CD4-positive, alpha-beta T cell treated with Interleukin-12 subunit alpha and Interleukin-12 subunit beta, for 1 hour (primary cell): Measurements from ENCODE around the gene PRR35.

Experiments
- DNase-seq: peaks from one replicate; pipeline ENCODE4 v3.0.0-alpha.2; 2020

PRR35 gene

DNA sequence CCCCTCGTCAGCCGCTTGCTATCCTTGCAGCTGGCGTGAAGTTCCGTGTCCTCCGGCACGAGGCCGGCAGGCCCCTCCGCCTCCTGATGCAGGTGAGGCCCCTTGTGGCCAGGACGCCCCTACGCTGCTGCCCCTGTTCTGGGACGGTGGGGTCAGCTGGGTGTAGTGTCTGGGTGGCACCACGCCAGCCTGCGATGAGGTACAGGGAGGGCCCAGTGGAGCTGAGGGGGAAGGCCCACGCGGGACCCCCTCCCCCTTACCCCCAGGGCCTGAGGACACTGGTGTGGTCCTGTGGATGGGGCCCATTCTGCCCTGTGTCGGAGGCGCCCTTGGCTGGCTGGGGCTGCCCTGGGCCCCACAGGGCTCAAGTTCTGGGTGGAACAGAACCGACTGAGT lies 22.0 kb downstream of the PRR35 start:
- no peak for DNase-seq

DNA sequence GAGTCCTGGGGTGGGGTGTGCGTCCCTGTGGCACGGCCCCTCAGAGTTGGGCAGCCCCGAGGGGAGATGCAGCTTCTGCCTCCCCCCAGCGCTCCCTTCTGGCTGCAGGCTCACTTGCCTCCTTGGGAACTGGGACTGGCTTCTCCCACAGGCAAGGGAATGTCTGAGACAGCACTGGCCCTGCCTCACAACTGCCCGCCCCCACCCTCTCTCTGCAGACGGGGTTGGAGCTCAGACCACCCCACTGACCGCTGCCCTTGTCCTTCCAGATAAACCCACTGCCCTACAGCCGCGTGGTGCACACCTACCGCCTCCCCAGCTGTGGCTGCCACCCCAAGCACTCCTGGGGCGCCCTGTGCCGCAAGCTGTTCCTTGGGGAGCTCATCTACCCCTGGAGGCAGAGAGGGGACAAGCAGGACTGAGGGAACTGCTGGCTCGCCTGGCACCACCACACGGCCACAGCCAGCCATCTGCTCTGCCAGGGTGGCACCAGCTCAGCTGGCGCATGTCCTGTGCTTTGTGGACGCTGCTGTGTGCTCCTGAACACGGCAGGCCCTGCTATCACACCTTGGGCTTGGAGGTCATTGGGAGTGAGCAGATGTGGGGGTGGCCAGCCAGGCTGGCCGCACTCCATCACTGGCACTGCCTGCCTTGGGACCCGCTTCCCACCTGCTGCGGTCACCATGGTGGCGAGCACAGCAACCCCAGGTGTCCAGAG lies 22.6 kb downstream of the PRR35 start:
- DNase-seq: no peak

DNA sequence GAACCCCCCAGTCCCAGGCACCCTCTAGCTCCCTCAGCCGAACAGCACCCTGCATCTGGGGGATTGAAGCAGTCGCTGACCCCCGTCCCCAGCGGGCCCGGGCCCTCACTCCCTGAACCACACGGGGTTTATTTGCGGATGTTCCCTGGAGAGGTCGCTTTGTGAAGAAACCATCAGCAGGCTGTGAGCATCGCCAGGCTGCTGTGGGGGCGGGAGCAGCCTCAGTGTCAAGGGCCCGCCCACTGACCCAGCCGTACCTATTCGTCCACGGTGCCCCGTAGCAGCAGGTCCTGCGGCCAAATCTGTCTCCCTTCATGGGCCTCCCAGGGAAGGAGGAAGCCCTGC lies 23.2 kb downstream of the PRR35 start:
- no peak for DNase-seq

DNA sequence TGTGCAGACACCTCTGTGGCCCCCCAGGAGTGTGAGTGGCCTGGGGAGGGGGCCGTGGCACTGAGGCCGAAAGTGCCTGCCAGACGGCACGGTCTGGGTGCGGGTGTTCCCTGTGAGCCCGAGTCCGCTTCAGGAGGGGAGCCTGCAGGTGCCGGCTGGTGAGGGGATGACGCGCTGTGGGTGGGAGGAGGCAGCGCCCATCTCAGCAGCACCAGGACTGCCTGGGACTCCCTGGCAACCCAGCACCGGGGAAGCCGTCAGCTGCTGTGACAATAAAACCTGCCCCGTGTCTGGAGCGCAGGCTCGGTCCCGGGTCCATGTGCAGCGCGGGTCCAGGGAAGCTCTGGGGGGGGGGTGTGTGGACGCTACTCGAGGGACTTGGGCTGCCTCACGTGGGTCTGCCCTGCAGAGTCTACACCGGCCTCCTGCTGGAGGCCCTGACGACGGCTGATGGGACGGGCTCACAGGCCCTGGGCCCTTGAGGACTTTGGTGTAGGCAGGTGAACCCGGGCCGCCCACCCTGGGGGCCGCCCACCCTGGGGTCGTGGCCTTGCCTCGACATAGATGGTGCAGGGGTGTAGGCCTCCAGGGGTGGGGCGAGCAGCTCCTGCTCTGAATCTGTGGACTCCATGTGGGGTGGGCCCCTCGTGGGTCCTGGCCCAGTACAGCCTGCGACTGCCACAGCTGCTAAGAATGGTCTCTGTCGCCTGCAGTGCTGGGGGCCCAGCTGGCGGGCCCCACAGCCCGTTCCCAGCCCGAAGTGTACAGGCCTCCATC lies 23.8 kb downstream of the PRR35 start:
- DNase-seq: no peak

DNA sequence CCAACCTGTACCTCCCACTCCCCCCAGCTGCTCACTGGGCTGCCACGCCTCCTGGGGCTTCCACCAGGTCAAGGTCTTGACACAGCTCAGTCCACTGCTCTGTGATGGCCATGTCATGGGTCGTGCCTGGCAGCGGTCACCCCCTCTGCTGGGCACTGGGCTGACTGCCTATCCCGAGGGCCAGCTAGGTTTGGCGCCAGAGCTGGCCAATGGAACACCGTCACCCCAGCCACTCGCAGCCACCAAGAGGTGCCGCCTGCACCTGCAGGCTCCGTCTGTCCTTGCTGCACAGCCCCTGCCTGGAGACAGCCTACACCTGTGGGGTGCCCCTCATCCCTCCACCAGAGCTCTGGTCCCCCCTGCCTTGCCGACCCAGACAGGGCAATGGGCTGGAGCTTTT lies 25.2 kb downstream of the PRR35 start:
- no peak for DNase-seq

DNA sequence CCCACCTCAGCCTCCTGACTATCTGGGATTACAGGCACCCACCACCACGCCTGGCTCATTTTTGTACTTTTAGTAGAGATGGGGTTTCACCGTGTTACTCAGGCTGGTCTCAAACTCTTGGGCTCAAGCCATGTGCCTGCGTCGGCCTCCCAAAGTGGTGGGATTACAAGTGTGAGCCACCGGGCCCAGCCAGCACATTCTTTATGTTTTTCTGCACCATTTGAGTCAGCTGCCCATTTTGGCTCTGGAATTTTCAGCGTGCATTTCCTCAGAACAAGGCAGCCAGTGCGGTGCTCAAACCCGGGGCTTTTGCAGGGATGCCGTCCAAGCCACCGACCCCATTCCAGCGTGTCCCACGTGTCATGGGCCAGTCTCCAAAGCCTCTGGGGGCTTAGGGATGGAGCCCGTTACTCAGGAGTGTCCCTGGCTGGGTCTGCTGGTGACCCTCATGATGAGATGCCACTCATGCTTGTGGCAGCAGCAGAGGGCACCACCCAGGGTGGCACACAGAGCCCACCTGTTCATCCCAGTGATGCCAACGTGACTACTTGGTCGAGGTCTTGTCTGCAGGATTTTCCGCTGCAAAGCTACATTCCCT lies 26.0 kb downstream of the PRR35 start:
- no peak for DNase-seq

DNA sequence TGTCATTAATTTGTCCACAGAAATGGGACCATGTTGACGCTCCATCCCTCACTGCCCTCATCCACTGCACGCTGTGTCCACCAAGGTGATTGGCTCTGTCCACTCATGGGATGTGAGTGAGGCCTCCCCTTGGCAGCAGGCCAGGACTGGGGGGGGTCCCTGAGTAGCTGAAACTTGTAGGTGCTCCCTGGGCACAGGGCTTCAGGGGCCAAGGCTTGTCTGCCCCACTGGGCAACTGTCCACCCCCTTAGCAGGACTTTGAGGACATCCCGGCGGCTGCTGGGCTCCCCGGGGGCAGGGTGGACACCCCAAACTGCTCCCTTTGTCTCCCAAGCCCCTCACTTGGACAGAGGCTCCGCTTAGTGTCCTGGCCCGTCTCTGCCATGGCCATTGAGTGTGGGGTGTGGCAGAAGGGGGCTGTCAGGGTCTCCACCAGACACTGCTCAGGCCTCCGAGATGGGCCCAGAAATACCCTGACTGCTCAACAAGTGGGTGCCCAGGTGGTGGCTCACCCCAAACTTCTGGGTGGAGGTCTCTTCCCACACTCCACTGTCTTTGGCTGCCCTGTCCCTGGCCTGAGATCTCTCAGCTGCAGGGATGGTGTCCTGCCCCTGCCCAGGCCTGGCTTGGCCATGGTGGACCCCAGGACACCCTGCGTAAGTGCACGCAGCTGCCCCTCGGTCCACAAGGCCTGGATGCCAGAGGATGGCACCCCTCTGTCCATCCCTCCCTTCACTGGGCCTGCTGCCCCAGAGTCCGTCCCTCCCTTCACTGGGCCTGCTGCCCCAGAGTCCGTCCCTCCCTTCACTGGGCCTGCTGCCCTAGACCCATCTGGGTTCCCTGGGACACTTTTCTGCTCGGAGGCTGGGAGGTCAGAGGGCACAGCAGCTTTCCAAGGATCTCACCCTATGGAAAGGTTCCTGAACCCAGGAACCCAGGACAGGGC lies 26.7 kb downstream of the PRR35 start:
- DNase-seq: no peak

DNA sequence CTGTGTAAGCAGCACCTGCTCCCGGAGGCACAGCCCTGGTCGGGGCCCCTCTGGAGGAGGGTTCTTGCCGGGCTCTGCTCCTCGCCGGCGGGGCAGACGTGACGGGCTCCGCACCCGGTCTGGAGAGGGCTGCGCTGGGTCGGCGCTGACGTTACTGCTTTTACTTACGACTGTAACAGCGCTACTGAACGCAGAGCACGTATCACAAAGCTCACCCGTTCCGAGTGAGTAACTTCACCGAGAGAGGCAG lies 28.4 kb downstream of the PRR35 start:
- DNase-seq: peak; percentile 63

DNA sequence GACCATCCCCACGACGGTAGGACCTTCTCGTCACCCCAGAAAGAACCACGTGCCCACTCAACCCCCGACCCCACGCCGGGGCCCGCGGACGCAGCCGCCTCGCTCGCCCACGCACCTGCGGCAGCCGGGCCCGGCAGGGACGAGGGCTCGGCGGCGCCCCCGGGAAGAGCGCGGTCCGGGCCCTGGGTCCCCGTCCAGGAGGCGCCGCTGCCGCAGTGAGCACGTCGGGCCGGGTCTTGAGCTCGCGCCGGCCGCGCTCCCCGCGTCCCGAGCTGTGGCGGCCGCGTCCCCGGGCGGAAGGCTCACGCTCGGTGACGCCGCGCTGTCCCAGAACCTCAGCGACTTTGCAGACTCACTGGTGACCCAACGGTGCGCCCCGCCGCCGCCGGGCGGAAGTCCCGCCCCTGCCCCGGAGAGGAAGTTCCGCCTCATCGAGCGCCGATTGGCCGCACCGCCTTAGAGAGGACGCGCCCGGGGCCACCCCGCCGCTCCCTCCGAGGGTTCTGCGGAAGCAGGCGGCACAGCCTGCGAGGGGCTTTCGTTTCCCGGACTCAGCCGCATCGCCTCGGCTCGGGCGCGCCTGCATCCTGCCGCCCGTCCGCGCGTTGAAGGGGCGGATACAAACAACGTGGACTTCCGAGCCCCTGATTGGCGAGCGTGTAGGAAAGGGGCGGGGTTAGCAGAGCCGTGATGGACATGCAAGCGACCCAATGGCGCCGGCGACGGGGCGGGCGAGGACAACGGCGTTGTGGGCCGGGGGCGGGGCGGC lies 28.9 kb downstream of the PRR35 start:
- peak; percentile 98 for DNase-seq

DNA sequence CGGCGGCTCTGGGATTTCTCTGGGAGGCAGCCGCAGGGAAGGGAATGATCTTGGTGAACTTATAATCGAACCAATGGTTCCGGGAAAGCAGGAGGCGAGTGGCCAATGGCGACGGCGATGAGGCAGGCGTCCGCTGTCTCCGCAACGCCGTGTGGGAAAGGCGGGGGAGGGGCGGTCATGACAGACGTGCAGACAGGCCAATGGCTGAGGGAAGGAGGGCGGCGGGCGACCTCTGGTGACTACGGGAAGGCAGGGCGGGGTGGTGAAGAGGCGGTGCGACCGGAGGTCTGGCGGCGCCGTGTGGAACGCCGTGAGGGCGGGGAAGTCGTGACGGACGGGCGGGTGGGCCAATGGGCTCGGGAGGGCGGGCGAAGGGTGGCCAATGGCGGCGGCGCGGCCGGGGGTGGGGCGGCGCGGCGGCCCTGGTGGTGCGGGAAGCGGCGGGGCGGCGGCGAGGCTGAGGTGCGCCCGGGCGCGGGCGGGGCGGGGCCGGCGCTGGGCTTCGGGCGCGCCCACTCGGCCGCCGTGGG lies 29.5 kb downstream of the PRR35 start, which contains the start of gene RAB40C:
RAB40C (plus strand) TSS at position 409 of the 530 bp plus-strand sequence. CDS start 226 bp downstream, outside the sequence.
- DNase-seq: peak; percentile 99

DNA sequence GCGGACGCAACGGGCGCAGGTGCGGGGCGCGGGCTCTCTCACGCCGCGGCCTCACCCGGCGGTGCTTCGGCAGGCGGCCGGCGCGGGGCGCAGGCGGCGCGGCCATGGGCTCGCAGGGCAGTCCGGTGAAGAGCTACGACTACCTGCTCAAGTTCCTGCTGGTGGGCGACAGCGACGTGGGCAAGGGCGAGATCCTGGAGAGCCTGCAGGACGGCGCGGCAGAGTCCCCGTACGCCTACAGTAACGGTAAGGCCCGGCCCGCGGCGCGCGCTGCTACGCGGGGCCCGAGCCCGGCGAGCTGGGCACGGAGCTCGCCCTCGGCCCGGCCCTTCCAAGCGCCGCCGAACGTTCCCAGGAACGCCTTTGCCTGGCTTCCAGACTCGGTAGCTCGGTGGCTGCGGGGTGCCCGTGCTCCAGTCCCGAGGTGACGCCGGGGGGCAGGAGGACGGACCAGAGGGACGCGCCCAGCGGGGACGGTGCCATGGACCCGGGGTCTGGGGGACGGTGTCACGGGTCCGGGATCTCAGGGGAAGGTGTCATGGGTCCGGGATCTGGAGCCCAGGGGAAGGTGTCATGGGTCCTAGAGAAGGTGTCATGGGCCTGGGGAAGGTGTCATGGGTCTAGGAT lies 30.1 kb downstream of the PRR35 start:
- no peak for DNase-seq

DNA sequence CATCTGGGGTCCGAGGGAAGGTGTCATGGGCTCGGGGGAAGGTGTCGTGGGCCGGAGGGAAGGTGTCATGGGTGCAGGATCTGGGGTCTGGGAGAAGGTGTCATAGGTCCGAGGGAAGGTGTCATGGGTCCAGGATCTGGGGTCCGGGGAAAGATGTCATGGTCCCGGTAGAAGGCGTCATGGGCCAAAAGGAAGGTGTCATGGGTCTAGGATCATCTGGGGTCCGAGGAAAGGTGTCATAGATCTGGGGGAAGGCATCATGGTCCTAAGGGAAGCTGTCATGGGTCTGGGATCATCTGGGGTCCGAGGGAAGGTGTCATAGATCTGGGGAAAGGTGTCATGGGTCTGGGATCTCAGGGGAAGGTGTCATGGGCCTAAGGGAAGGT lies 30.6 kb downstream of the PRR35 start:
- no peak for DNase-seq

DNA sequence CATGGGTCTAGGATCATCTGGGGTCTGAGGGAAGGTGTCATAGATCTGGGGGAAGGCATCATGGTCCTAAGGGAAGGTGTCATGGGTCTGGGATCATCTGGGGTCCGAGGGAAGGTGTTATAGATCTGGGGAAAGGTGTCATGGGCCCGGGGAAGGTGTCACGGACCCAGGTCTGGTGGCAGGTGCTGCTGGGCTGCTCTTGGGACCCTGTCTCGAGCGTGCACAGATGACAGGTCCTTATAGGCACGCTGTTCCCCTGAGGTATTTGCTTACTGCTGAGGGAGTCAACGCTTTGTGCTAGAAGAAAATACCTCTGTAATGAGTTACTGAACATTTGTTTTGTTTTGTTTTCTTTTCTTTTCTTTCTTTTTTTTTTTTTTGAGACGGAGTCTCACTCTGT lies 31.0 kb downstream of the PRR35 start:
- no peak for DNase-seq

DNA sequence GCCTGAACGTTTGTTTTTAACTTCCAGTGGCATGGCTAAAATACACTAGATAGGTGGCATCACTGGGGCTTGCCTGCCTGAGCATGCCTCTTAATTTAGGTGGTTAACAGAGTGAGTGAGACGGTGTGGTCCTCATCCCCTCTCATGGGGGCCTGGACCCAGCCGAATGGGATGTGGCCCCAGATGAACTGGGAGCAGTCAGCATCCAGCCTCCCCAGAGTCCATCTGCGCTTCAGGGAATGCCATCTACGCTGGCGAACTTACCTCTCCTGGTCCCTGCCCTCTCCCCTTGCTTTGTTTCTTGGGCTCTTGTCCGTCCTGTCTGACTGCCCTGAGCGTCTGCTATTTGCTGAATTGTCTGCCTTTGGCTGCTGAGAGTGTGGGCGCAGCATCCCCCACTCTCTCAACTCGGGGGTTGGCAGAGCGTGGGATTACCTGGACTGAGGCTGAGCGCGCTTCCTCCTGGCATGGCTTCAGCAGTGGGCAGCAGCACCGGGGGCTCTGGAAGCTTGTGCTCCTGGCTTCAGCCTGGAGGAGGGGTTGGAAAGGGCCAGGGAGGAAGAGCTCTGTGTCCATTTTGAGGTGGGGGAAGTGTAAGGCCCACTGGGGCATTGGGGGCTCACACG lies 31.8 kb downstream of the PRR35 start:
- no peak for DNase-seq

DNA sequence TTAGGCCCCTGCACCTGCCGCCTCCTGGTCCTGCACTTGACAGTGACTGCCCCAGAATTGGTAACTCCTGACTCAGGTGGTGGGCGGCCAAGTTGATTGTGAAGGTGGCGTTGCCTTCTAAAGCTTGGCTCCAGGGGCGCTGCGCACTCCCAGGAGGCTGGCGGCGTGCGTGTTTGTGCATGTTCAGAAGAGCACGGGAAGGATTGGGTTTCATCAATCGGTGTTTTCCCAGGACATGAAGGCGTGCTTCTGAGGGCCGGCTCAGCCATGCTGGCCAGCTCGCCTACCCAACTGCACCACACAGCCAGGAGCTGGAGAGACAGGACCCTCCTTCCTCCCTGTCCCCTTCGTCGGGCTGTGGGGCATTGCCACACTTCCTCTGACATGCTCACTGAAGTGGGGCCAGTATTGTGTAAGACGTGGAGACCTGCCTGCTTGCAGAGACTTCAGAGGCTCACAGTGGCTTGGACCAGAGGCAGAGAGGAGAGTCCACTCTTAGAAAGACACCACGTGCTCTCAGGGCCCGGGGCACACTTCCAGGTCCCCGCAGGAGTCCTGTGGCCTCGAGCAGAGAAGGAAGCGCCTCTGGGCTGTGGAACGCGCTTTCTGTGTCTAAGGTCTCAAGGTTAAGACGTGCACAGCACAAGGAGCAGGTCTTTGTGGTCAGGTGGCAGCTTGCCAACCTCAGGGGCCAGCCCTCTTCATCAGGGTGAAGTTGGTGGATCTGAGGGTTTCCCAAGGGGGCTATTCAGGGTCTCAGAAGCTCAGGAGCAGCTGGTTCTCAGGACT lies 32.5 kb downstream of the PRR35 start:
- DNase-seq: no peak

DNA sequence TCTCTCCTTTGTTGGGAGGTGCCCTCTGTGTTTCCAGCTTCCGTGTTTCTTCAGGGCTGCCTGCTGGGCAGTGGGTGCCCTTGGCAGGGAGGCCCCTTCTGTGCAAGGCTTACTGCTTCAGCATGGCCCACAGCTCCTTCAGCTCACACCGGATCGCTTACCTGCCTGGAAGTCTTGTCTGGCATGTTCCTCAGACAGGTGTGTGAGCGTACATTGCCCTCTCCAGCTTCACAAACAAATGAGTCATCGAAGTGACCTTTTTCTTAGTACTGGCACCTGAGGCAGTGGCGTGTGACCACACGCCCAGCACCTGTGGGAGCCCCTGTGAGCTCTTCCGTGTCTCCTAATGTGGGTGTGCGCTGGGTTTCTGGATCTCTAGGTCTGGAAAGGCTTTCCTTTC lies 33.2 kb downstream of the PRR35 start:
- no peak for DNase-seq

DNA sequence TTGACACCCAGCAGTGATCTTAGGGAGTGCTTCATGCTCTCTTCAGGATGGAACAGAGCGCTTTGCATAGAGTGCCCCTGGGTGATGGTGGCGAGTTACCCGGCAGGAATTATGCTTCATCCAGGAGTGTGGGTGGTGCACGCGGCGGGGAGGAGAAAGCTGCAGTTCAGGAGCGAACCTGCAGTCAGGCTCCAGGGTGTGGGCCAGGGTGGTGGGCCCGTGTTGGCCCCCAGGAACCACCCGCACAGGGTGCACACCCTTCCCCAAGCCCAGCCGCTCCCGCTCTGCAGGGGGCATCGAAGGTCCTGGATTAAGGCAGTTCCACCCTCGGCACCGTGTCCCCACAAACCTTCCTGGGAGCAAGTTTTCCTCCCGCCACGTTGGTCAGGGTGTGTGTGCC lies 33.6 kb downstream of the PRR35 start:
- DNase-seq: no peak

DNA sequence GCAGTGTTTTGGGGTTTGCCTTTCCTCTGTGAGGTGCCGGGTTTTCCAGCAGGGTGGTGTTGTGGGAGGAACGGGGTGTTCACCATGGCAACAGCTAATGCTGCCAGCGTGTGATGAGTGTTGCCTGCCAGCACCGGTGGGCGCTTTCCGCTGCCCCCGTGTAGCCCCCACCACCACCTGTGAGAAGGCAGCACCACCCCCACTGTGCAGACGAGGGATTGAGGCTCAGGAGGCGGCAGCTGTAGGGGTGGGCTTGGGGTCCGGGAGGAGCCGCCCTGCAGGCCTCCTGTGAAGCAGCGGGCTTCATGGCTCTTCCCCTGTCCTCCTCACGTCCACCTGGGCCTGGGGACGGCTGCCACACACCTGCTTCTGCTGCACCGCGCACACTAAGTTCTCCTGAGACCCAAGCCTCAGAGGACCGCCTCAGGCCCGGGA lies 34.9 kb downstream of the PRR35 start:
- no peak for DNase-seq

DNA sequence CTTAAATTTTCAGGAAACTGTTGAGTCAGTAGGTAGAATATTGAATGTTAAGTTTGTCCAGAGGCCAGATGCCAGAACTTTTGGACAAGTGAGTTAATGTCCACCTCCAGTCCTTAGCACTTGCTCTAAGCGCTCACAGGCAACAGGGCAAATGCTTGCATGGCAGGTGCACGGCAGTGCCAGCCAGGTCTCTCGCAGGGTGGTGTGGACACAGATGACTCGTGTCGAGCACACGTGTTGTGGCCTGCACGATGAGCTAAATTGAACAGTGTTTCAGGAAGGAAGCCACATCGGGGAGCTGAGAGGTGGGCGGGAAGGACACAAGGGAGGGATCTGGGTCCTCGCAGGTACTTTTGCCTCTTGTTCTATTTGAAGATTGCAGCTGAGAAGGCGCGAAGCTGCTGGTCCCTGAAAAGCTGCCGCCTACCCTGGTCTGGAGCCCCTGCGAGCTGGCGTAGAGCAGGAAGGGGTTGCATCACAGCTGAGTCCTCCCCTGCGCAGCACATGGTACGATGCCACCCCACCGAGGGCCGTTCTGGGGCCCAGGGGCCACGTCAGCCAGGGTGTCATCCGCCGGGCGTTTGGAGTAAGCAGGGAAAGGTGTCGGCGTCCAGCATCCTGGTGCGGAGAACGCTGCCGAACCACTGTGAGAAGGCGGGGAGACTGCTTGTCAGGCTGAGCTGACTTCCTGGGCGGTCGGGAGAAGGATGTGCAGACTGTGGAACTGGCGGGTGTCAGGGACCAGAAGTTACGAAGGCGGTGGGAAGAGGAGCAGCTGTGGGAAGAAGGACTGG lies 35.9 kb downstream of the PRR35 start:
- DNase-seq: no peak

DNA sequence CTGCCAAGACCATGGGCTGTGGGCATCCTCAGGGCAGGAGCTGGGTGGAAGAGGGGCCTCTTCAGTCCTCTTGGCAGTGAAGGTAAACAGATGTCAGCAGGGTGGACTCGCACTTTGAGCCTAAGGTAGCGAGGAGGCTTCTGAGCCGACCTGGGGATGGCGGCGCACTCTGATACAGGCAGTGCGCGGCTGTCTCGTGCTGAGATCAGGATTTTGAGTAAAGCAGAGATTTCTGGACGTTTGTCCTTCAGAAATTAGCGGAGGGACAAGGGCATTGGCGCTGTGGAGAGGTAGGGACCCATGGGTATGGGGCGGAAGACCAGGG lies 36.5 kb downstream of the PRR35 start:
- DNase-seq: no peak
